RWPE2 (cell line): Measurements from ENCODE around the gene TRIM7.

Experiments used
- ATAC-seq: fragments of 200-7000 bp; cut with Tn5 transposase; 3 replicates; pipeline ENCODE4 v1.9.1; 2021; ENCODE audit warnings: low read depth
- DNase-seq: peaks from one replicate; pipeline ENCODE4 v3.0.0-alpha.2; 2020; ENCODE audit warnings: low spot score
- H3K27ac ChIP-seq: fragments of 450-650 bp; 2 replicates; pipeline ENCODE4 v1.5.1; 2017; ENCODE audit warnings: mild to moderate bottlenecking; ENCODE audit not compliant: poor library complexity, severe bottlenecking
- H3K27me3 ChIP-seq: fragments of 250-450 bp; sonication (Bioruptor Pico); 2 replicates; pipeline ENCODE4 v1.5.1; 2021; ENCODE audit warnings: mild to moderate bottlenecking, moderate library complexity; ENCODE audit not compliant: insufficient read depth, poor library complexity, severe bottlenecking
- H3K36me3 ChIP-seq: fragments of 250-450 bp; sonication (Bioruptor Pico); 2 replicates; pipeline ENCODE4 v1.5.1; 2020; ENCODE audit warnings: low read depth, mild to moderate bottlenecking, moderate library complexity
- H3K4me1 ChIP-seq: fragments of 250-450 bp; sonication (Bioruptor Pico); 2 replicates; pipeline ENCODE4 v1.5.1; 2021; ENCODE audit warnings: mild to moderate bottlenecking, moderate library complexity; ENCODE audit not compliant: insufficient read depth, poor library complexity, severe bottlenecking
- H3K4me3 ChIP-seq: fragments of 250-450 bp; sonication (Bioruptor Pico); 2 replicates; pipeline ENCODE4 v1.5.1; 2021; ENCODE audit warnings: mild to moderate bottlenecking, moderate library complexity; ENCODE audit not compliant: severe bottlenecking
- H3K9me3 ChIP-seq: fragments of 250-450 bp; sonication (Bioruptor Pico); 2 replicates; pipeline ENCODE4 v1.5.1; 2021; ENCODE audit warnings: mild to moderate bottlenecking, moderate library complexity; ENCODE audit not compliant: severe bottlenecking
- TF ChIP-seq, protein P1 (sequence below): fragments of 450-650 bp; IDR thresholded peaks from one replicate; pipeline ENCODE4 v1.5.1; 2017; ENCODE audit warnings: mild to moderate bottlenecking, moderate library complexity; ENCODE audit not compliant: poor library complexity, severe bottlenecking

Gene TRIM7

DNA sequence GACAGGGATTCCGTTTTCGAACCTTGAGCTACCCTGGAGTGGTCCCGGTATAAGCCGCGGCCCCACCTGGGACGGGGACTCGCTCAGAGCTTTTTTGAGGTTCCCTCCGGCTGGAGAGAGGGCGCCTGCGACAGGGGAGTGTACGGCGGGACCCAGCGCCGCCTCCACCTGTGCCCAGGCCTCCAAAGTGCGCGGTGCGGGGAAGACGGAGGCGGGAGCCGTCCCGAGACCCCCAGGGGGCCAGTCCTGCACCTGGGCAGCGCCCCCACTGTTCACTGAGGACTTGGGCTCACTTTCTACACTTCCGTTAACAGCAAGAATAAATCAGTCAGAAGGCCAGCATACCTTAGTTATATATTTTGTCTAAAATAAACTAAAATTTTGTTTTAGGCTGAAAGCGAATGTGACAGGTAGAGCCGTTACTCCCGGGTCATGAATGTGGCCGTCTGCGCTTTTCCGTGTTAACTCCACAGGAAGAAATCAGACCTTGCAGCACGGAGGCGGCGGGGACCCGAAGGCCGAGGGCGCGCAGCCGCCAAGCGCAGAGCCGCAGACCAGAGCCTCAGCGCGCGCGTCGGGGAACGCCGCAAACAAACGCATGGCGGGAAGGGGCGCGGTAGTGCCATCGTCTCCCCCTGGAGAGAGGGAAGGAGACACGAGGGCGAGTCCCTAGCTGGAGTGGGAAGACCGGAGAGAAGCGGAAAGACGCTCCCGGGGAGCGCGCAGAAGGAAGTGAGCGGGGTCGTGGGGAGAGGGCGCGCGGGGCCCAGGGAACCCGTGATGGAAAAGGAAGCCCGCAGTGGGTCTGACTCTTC lies 14.1 kb downstream of the TRIM7 start:
- TF ChIP-seq, protein P1, sequence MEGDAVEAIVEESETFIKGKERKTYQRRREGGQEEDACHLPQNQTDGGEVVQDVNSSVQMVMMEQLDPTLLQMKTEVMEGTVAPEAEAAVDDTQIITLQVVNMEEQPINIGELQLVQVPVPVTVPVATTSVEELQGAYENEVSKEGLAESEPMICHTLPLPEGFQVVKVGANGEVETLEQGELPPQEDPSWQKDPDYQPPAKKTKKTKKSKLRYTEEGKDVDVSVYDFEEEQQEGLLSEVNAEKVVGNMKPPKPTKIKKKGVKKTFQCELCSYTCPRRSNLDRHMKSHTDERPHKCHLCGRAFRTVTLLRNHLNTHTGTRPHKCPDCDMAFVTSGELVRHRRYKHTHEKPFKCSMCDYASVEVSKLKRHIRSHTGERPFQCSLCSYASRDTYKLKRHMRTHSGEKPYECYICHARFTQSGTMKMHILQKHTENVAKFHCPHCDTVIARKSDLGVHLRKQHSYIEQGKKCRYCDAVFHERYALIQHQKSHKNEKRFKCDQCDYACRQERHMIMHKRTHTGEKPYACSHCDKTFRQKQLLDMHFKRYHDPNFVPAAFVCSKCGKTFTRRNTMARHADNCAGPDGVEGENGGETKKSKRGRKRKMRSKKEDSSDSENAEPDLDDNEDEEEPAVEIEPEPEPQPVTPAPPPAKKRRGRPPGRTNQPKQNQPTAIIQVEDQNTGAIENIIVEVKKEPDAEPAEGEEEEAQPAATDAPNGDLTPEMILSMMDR = peak; percentile 64
- H3K36me3 ChIP-seq = 0 out of 2 replicates have a peak, but pooled peaks cover 3% of the 10 kb centered on the region
- no peaks in the 10 kb centered on the region for H3K9me3 ChIP-seq
- ATAC-seq = peak; percentile 4; the same call in 2 of the 3 replicates
- peak overlapping the region; percentile 66 for H3K27ac ChIP-seq
- H3K4me1 ChIP-seq = peaks cover 12% of the 10 kb centered on the region
- H3K4me3 ChIP-seq = peak overlapping the region; percentile 68
- H3K27me3 ChIP-seq = no peaks in the 10 kb centered on the region
- no peak for DNase-seq

DNA sequence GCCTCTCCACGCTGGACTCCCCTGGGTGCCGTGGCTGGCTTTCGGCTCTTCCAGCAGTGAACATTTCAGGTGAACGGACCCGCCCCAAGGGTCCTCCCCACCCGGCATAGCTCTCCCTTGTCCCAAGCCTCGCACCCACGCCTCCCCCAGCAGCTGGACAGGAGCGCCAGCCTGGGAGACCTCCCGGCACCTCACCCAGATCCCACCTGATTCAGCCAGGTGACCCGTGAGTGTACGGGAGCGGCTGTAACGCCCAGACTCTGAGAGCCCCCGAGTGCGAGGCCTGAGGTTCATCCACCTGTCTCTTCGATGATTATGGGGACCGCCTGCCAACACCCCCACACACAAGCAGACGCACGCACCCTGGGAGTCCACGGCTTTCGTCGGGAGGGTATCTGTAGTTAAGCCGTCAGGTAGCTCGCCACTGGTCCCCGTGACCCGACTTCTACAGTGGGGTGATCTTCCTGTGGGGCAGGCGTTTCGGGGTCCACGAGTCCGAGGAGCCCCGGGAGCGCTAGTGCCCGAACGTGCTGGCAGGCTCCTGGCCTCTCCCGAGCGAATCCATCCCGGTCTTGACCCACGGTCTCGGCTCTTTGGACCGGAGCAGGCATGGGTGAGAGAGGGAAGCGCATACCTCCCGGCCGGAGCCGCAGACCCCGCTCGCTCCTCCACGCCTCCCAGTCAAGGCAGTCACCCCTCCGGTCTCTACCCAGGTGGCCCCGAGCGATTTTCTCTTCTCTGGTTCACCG lies 14.9 kb downstream of the TRIM7 start:
- DNase-seq = peak; percentile 74
- Histone ChIP-seq H3K4me1 (peaks cover 12% of the 10 kb centered on the region), H3K36me3 (0 out of 2 replicates have a peak, but pooled peaks cover 3% of the 10 kb centered on the region), H3K27ac (peak overlapping the region; percentile 40), H3K9me3 (no peaks in the 10 kb centered on the region), H3K4me3 (peak overlapping the region; percentile 68), H3K27me3 (no peaks in the 10 kb centered on the region)
- TF ChIP-seq, protein P1 = no peak
- ATAC-seq = no peak

DNA sequence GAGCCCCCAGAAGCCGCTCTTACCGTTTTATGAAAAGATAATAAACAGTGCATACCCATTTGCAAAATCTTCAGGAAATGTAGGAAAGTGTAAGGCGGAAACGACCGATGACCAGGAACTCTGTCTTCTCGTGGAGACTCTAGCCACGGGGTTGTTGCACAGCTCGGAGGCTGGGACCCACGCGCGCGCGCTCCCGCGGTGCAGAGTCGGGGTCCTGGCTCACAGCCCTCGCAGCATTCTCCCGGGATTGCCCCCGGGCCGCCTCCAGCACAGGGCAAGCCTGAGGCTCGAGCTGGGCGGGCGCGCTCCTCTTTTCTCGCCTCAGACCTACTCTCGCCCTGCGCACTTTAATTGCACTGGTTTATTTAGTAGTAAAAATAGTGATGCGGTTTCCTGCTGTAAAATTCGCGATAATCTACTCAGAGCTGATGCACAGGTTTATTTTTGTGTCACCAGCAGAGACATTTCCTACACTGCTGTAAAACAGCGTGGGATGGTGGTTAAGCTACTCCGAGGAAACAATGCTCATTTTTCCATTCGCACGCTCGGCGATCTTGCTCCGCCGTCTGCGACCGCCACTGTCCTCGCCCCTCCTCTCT lies 15.5 kb downstream of the TRIM7 start:
- Histone ChIP-seq H3K27me3 (no peaks in the 10 kb centered on the region), H3K36me3 (0 out of 2 replicates have a peak, but pooled peaks cover 3% of the 10 kb centered on the region), H3K27ac (peak overlapping the region; percentile 40), H3K4me3 (peak overlapping the region; percentile 68), H3K9me3 (no peaks in the 10 kb centered on the region), H3K4me1 (peaks cover 12% of the 10 kb centered on the region)
- DNase-seq (no peak), ATAC-seq (peak; percentile 2; the same call in 1 of the 3 replicates)
- TF ChIP-seq, protein P1 = no peak

DNA sequence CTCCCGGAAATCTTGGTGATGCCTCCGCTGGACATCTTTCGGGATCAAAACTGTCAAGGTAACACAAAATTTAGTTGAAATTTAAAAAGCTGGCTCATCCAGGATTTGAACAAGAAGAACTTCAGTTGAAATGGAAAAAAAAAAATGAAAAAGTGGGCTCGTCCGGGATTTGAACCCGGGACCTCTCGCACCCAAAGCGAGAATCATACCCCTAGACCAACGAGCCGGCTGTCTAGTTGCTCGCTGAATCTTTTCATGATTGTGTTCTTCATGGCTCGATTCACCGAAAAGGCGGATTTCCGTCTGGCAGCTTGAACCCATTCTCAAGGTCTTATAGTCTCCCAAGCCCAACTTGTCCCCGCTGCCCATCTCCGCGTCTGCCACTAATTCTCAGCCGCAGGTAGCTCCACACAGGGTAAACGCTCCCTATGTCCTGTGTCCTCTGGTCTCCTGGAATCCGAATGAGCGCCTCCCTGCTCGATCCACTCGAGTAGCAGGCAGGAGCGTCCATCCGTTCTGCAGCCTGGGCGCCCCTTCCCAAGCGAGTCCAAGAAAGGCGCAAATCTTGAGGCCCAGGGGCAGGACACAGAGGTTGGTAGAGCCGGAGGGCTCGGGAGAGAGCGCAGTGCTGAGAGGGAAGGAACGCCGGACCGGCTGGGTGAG lies 16.2 kb downstream of the TRIM7 start:
- H3K36me3 ChIP-seq = no peaks in the 10 kb centered on the region
- no peaks in the 10 kb centered on the region for H3K9me3 ChIP-seq
- H3K27ac ChIP-seq = peak overlapping the region; percentile 40
- peak; percentile 85 for DNase-seq
- TF ChIP-seq, protein P1 = no peak
- no peaks in the 10 kb centered on the region for H3K27me3 ChIP-seq
- H3K4me3 ChIP-seq = peak overlapping the region; percentile 68
- ATAC-seq = peak; percentile 8
- H3K4me1 ChIP-seq = peaks cover 12% of the 10 kb centered on the region
